Retina (tissue), 1 donor: Measurements from ENCODE around the gene AKAP13.
"Not testable (repeated sequence)": the region's sequence is repeated elsewhere in the genome, so short reads cannot be mapped to it uniquely, and the experiment has no call there.

Experiments used
- DNase-seq: peaks from one replicate; pipeline ENCODE4 v3.0.0-alpha.2; 2016

Gene AKAP13

DNA sequence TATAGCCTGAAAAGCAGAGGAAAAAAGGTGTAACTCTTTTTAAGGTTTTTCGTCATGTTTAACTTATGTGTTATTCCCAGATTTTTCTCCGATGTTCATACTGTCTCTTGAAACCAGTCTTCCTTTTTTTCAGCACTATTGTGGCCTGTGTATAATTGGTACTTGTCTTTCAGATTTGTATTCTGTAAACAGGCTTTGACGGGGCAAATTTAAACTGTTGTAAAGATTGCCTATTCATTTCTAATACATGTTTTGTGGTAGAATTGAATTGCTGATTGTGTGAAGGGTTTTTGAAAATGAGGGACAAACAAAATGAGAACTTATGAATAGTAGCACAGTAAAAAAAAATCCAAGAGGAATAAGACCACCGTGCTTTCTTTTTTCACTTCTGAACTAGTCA, 33.6 kb downstream of the AKAP13 start:
- DNase-seq: no peak

DNA sequence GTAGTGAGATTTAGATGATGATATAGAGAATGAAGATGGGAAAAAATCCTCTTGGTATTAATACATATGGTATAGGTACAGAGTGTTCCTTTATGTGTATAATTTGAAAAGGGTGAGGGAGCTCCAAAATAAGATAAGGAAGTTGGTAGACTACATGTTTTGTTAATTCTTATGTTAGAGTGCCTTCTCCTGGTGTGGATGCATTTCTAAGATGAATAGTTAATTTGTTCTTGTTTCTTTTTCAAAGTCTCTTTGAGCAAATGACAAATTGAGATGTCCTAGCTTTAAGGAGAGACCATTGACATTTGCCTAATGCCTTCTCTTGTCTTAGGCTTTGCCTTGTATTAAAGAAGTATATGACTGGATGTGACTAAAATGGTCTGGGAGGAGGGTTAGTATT, 34.1 kb downstream of the AKAP13 start:
- no peak for DNase-seq

- DNase-seq: no peak
These were observed 34.6 kb downstream of the AKAP13 start for GRCh38 chr15:85414991-85415390.

GRCh38 chr15:85415783-85416182, 35.4 kb downstream of the AKAP13 start:
- no peak for DNase-seq

DNA sequence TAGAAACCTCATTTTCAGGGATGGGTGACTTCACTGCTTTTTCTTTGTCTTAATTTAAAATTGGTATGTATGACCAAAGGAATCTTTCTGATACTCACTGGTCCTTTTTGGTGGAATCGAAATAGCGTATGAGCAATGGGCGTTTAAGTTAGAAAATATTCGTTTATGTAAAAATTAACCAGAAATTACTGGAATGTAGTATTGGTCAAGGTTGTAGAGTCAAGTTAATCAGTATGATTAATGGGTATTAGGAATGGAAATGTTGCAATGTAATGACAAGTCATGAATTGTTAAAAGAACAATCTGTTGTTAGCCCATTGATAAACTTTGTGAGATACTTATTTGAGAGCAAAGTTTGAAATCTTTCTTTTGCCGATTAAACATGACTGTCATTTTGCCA, 36.9 kb downstream of the AKAP13 start:
- DNase-seq: no peak

DNA sequence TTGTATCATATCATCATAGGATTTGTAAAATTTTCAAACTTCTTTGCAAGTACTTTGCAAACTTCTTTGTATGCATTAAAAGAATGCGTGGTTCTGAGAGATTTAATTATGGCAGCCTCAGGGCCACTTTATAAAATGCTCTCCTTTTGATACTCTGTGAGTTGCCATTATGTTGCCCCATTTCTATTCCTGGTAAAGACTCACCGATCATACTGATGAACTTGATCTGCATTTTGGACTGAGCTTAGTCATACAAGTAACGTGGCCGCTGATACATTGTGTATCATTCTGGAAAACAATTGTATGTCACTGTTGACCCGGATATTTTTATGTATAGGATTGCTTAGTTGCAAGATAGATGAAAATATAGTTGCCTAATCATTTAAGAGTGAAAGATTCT, 38.8 kb downstream of the AKAP13 start:
- no peak for DNase-seq

- DNase-seq: no peak
These were observed 40.9 kb downstream of the AKAP13 start for GRCh38 chr15:85421116-85421925.

GRCh38 chr15:85422607-85423006, 42.2 kb downstream of the AKAP13 start:
- DNase-seq: no peak

DNA sequence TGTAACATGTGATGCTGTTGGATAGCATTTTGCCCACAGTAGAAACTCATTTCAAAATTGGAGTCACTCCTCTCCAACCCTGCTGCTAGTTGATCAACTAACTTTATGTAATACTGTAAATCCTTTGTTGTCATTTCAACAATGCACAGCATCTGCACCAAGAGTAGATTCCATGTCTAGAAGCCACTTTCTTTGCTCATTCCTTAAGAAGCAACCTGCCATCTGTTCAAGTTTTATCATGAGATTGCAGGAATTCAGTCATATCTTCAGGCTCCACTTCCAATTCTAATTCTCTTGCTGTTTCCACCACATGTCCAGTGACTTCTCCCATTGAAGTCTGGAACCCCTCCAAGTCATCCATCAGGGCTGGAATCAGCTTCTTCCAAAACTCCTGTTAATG, 42.9 kb downstream of the AKAP13 start:
- DNase-seq: no peak

GRCh38 chr15:85424154-85424553, 43.8 kb downstream of the AKAP13 start:
- no peak for DNase-seq

- no peak for DNase-seq
These were observed 46.1 kb downstream of the AKAP13 start for GRCh38 chr15:85426481-85426880.

GRCh38 chr15:85427286-85428028, 47.1 kb downstream of the AKAP13 start:
- no peak for DNase-seq

DNA sequence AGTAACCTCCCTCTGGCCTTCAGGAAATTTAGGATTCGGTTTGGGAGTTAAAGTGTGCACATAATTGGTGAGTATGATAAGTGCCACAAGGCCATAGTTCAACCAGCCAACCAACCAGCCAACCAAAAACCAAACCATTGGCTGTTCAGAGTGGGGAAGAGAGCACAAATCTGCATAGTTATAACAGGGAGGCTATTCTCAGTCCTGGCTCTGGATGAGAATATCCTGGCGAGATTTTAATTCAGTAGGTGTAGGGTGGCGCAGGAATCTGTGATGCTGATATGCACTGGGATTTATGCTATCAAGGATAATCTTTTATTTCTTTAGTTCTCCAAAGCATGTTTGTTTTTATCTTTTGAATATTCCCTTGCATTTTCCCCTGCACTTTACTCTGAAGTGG, 49.1 kb downstream of the AKAP13 start:
- DNase-seq: no peak

- DNase-seq: no peak
These were observed 50.2 kb downstream of the AKAP13 start for GRCh38 chr15:85430406-85431204.

DNA sequence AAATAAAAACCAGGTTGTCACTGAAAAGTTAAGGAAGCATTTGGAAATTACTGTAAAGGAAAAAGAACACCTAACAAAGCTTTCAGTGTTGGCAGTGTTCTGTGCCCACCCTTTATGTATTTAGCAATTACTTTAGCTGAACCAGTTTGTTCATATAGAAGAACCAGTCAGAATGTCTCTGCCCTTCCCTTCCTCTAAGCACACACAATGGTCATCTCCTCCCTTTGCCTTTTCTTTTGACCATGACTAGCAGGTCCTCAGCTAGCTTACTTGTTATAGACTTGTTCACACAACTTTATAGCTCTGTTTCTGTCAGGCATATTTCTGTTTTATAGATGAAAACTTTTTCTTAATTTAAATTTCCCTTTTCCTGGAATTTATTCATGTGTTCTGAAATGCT, 59.6 kb downstream of the AKAP13 start:
- DNase-seq: no peak

DNA sequence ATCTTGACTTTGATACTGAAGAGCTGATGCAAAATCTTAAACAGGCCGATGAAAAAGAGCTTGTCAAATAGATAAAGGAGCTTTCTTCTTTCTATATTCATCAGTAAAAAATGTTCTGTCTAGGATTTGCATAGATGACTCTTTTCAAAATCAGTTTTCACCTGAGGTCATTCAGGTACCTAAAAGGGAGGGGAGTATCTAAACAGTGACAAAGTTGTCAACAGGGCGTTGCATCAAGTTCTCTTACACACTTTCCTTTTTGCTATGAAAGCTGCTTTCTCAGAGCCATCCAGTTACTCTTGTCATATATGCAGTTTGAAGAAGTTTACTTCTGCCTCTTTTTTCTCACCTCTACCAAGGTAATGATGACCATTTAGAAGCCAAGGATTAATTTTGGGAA, 60.0 kb downstream of the AKAP13 start:
- DNase-seq: no peak

- DNase-seq: not testable (repeated sequence)
These were observed 61.5 kb downstream of the AKAP13 start for GRCh38 chr15:85441854-85442253.

- no peak for DNase-seq
These were observed 62.6 kb downstream of the AKAP13 start for GRCh38 chr15:85443046-85443445.

GRCh38 chr15:85443593-85444087, 63.2 kb downstream of the AKAP13 start:
- DNase-seq: no peak

GRCh38 chr15:85444122-85444745, 63.8 kb downstream of the AKAP13 start:
- DNase-seq: no peak

- no peak for DNase-seq
These were observed 65.0 kb downstream of the AKAP13 start for GRCh38 chr15:85445361-85445760.

- DNase-seq: no peak
These were observed 70.8 kb downstream of the AKAP13 start for GRCh38 chr15:85451099-85451700.
